Uterus (tissue), 4 donors: ENCODE data around the gene C3orf70. TPM values are rescaled to one million over a fixed set of nuclear protein-coding genes. Genes with fewer than 3 reads are reported as not detected.

ENCODE experiments used
- DNase-seq, 2 donors: peaks; one replicate each; pipeline ENCODE4 v3.0.0-alpha.2; 2019 to 2020
- H3K27ac ChIP-seq, 2 donors: fragments of 200-600 bp; sonication (generic); 1 replicate in 1 of 2; 2 replicates in 1 of 2; pipeline ENCODE4 v1.5.1; 2016 to 2018
- H3K27me3 ChIP-seq, 2 donors: fragments of 200-600 bp; sonication (generic); one replicate each; pipeline ENCODE4 v1.5.1; 2018 to 2019; ENCODE audit warnings: control low read depth in 1 of 2
- H3K36me3 ChIP-seq, 2 donors: fragments of 200-600 bp; sonication (generic); one replicate each; pipeline ENCODE4 v1.5.1; 2019; ENCODE audit warnings: control low read depth in 1 of 2
- H3K4me1 ChIP-seq, 2 donors: fragments of 200-600 bp; sonication (generic); one replicate each; pipeline ENCODE4 v1.5.1; 2018 to 2019; ENCODE audit warnings: control low read depth in 1 of 2
- H3K4me3 ChIP-seq, 2 donors: fragments of 200-600 bp; sonication (generic); 1 replicate in 1 of 2; 2 replicates in 1 of 2; pipeline ENCODE4 v1.5.1; 2018 to 2019; ENCODE audit warnings: mild to moderate bottlenecking in 1 of 2
- H3K9me3 ChIP-seq, 2 donors: fragments of 200-600 bp; sonication (generic); one replicate each; pipeline ENCODE4 v1.5.1; 2019; ENCODE audit warnings: control low read depth in 1 of 2
- CTCF ChIP-seq, 4 experiments: fragments of 200-600 bp in 2 of 4; fragments of 450-650 bp in 2 of 4; sonication (generic) in 2 of 4; IDR thresholded peaks; one replicate each; pipeline ENCODE4 v1.5.1; 2016 to 2019; ENCODE audit warnings: antibody characterized with exemption in 4 of 4, mild to moderate bottlenecking in 2 of 4, moderate library complexity in 1 of 4
- POLR2A ChIP-seq, 2 donors: fragments of 450-650 bp; IDR thresholded peaks; one replicate each; pipeline ENCODE4 v1.6.1; 2016; ENCODE audit warnings: antibody characterized with exemption in 2 of 2, mild to moderate bottlenecking in 1 of 2, moderate library complexity in 1 of 2
- intact Hi-C: fragments of 100-400 bp; cut with DNase I; formaldehyde crosslinking; loops from one replicate; pipeline ENCODE4 v1.15.1; 2023; ENCODE audit warnings: low total_unique reads
- total RNA-seq, 4 donors: library from RNA; depleted of rRNA in 3 of 4; stranded (reverse); fragments of >200 nt in 3 of 4; gene quantifications; one replicate each; pipeline versions ENCODE4 v1.1.0 to v1.2.4, GENCODE V29; 2014 to 2023
- donor health status: DM: yes; HTN: yes; CAD: no.

Gene C3orf70
- total RNA-seq, 4 donors from 2014 or later = 4.4 to 24.4 (median 16.9) TPM

- Histone ChIP-seq H3K36me3 (no peaks in the 10 kb centered on the region), H3K27me3 (no peaks in the 10 kb centered on the region), H3K4me3 (no peak overlapping the region), H3K9me3 (no peaks in the 10 kb centered on the region), H3K27ac (no peak overlapping the region), H3K4me1 (no peaks in the 10 kb centered on the region)
- TF ChIP-seq POLR2A (IDR thresholded peaks at IDR 0.05) (no peak), CTCF (IDR thresholded peaks at IDR 0.05) (no peak)
- intact Hi-C loops = no loop called here
- DNase-seq = no peak
These were observed 115.1 kb downstream of the C3orf70 start for GRCh38 chr3:185037801-185038200.

GRCh38 chr3:185030951-185031350, 121.9 kb downstream of the C3orf70 start:
- TF ChIP-seq CTCF (IDR thresholded peaks at IDR 0.05) = no peak
- TF ChIP-seq POLR2A (IDR thresholded peaks at IDR 0.05) = no peak
- Histone ChIP-seq H3K4me1 (no peaks in the 10 kb centered on the region), H3K9me3 (no peaks in the 10 kb centered on the region), H3K4me3 (no peak overlapping the region), H3K27ac (no peak overlapping the region), H3K36me3 (no peaks in the 10 kb centered on the region), H3K27me3 (no peaks in the 10 kb centered on the region)
- DNase-seq = no peak
- intact Hi-C loops = no loop called here

- no peaks in the 10 kb centered on the region for H3K9me3 ChIP-seq
- intact Hi-C loops = no loop called here
- no peak overlapping the region for H3K27ac ChIP-seq
- no peaks in the 10 kb centered on the region for H3K4me1 ChIP-seq
- no peak overlapping the region for H3K4me3 ChIP-seq
- no peaks in the 10 kb centered on the region for H3K27me3 ChIP-seq
- H3K36me3 ChIP-seq = no peaks in the 10 kb centered on the region
- TF ChIP-seq CTCF (IDR thresholded peaks at IDR 0.05) = no peak
- DNase-seq = no peak
These were observed 122.5 kb downstream of the C3orf70 start for GRCh38 chr3:185030399-185030798.

- H3K9me3 ChIP-seq = no peaks in the 10 kb centered on the region
- no peaks in the 10 kb centered on the region for H3K36me3 ChIP-seq
- intact Hi-C loops = no loop called here
- no peaks in the 10 kb centered on the region for H3K27me3 ChIP-seq
- H3K4me1 ChIP-seq = no peaks in the 10 kb centered on the region
- DNase-seq = no peak
- TF ChIP-seq CTCF (IDR thresholded peaks at IDR 0.05) = no peak
- no peak for TF ChIP-seq POLR2A (IDR thresholded peaks at IDR 0.05)
- H3K4me3 ChIP-seq = no peak overlapping the region
- H3K27ac ChIP-seq = no peak overlapping the region
These were observed 123.8 kb downstream of the C3orf70 start for GRCh38 chr3:185029086-185029485.

- Histone ChIP-seq H3K9me3 (no peaks in the 10 kb centered on the region), H3K27ac (no peak overlapping the region), H3K4me1 (no peaks in the 10 kb centered on the region), H3K36me3 (no peaks in the 10 kb centered on the region), H3K27me3 (no peaks in the 10 kb centered on the region), H3K4me3 (no peak overlapping the region)
- DNase-seq = no peak
- intact Hi-C loops = no loop called here
- no peak for TF ChIP-seq CTCF (IDR thresholded peaks at IDR 0.05)
- no peak for TF ChIP-seq POLR2A (IDR thresholded peaks at IDR 0.05)
These were observed 124.7 kb downstream of the C3orf70 start for GRCh38 chr3:185028121-185028520.

Other genes starting within 250 kb of the C3orf70 start
- 1 to 10 TPM; 2.6 to 7.2 (median 3.3) TPM for gene EHHADH, start 101.0 kb upstream of the C3orf70 start, total RNA-seq
- 10 to 100 TPM in 3 of 4 donors, 1 to 10 TPM in 1; 8.8 to 47.8 (median 17.2) TPM for gene MAP3K13, start 210.1 kb upstream of the C3orf70 start, total RNA-seq